C4-2B (cell line): Measurements from ENCODE around the gene PRRT3.

Experiments
- H3K27ac ChIP-seq: fragments of 450-650 bp; 2 replicates; pipeline ENCODE4 v1.5.1; 2017
- CTCF ChIP-seq: fragments of 450-650 bp; conservative IDR thresholded peaks from 2 replicates; pipeline ENCODE4 v1.5.1; 2017; ENCODE audit warnings: mild to moderate bottlenecking
- ZFX ChIP-seq: fragments of 450-650 bp; IDR thresholded peaks from 2 replicates; pipeline ENCODE4 v1.6.1; 2017

The PRRT3 gene

DNA sequence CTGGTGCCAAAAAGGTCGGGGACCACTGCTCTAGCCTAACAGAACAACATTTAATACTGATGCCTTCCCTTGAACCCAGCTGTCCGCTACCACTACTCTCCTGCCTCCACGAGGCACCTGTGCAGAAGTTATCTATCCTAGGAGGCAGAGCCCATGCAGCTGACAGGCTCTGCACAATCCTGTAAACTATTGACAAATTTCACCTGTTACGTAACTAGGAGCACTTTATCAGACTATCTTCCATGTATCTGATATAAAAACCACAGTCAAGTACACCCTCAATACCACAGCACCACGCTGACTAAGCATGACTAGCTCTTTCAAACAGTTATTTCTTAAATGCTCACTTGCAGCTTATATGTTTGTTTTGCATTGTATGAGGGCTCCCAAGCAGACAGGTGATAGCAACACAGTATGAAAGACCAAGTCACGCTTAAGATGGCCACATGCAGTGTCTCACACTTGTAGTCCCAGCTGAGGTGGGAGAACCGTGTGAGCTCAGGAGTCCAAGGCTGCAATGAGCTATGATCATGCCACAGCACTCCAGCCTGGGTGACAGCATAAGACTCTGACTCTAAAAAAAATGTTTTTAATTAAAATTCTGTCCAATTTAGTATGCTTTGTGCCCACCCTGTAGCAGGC lies 39.8 kb downstream of the PRRT3 start:
- TF ChIP-seq CTCF (no peak), ZFX (no peak)
- H3K27ac ChIP-seq, result no peak overlapping the region

GRCh38 chr3:9911863-9912262 lies 40.3 kb downstream of the PRRT3 start:
- H3K27ac ChIP-seq, result no peak overlapping the region
- TF ChIP-seq ZFX (no peak), CTCF (no peak)

DNA sequence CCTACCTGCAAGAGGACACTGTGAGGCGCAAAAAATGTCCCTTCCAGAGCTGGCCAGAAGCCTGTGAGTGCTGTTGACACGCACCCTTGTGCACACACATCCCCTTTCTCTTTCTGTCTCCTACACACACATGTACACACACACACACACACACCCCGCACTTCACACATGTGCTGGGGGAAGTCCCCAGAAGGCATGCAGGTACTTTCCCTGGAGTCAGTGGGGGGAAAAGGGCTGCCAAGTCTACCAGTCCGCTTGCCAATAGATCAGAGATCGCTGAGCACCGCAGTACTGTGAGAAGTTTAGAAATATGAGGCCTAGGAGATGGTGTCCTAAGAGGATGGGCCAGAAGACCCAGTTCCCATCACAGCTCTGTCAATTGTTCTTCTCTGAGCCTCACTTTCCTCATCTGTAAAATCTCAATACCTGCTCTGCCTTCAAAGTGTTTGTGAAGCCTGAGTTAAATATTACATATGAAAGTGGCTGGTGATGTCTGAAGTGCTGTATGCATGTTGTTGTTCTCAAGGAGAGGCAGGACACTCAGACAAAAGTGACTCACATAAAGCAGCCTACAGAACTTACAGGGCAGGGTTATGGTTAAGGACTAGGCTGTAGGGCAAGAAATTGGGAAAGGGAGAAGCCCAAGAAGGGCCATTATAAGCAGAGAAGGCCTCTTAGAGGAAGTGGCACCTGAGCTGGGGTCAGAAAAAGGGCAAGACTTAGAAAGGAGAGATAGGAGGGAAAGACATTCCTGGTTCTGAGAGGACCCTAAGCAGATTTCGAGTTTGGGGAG lies 42.8 kb downstream of the PRRT3 start:
- TF ChIP-seq ZFX (no peak), CTCF (no peak)

GRCh38 chr3:9908286-9908685 lies 43.9 kb downstream of the PRRT3 start:
- no peak for TF ChIP-seq ZFX
- TF ChIP-seq CTCF, result no peak
- H3K27ac ChIP-seq, result no peak overlapping the region

More for the DNA sequence above, 42.8 kb downstream of the PRRT3 start:
- H3K27ac ChIP-seq, result no peak overlapping the region

DNA sequence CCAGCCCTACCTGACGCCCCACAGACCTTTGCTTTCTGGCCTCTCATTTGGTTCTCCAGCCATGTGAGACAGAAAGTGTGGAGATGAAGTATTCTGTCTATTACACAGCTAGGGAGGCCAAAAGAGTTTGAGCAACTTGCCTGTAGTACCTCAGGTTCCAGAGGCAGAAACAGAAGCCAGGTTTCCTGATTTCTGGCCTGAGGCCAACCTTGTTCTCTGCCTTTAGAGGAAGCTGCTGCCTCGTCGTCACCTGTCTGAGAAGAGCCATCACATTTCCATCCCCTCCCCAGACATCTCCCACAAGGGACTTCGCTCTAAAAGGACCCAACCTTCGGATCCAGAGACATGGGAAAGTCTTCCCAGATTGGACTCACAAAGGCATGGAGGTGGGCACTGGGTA lies 45.7 kb downstream of the PRRT3 start:
- TF ChIP-seq CTCF (no peak), ZFX (no peak)

DNA sequence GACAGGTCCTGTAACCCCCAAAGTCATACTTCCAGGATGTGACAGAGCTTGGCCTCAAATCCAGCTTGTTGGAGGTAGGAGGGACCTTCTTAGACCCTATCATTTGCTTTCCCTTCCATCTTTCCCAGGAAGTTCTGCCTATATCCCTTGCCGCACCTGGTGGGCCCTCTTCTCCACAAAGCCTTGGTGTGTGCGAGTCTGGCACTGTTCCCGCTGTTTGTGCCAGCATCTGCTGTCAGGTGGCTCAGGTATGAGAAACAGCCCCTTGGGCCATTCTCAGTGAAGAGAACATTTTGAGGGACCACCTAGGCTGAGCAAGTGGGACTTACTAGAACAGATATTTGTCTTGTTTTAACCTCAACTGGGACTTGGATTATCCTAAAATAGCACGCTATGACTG lies 48.3 kb downstream of the PRRT3 start:
- TF ChIP-seq CTCF (no peak), ZFX (no peak)
- H3K27ac ChIP-seq, result no peak overlapping the region

More for the DNA sequence above, 45.7 kb downstream of the PRRT3 start:
- H3K27ac ChIP-seq, result no peak overlapping the region

GRCh38 chr3:9903238-9903624 lies 49.0 kb downstream of the PRRT3 start:
- no peak overlapping the region for H3K27ac ChIP-seq
- no peak for TF ChIP-seq ZFX
- TF ChIP-seq CTCF, result no peak
